HG02981 (cell line): ENCODE data around the gene PSEN1.

Source experiments
- ATAC-seq: cut with Tn5 transposase; IDR thresholded peaks from one replicate; pipeline ENCODE4 v1.9.1; 2021; ENCODE audit warnings: mild to moderate bottlenecking, moderate library complexity; ENCODE audit not compliant: unreplicated experiment

The PSEN1 gene

DNA sequence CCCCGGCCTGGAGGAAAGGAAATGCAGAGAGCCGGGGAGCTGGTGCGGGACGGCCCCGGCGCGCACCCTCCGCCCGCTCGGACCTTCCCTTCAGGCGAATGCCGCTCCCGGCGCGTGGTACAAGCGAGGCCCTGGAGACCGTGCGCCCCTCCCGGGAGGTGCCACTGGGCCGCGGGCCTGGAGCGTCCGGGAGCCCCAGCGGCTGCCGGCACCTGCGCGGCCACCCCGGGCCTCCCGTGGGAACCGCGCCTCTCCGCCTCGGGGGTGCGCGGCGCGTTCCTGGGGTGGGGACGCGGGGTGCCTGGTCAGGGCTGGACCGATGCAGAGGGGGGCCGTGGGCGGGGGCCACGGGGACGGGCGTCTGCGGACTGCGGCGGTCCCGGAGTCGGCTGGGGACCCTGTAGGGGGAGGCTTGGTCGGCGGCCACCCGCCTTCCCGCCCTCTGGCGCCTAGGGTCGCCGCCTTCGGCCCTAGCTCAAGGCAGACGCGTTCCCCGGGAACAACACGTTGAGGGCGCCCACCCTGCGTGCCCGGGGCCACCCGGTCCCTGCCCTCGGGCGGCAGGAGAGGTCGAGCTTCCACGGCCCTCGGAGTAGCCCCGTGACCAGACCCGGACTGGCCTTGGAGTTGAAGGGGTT is 101.6 kb downstream of the PSEN1 start:
- ATAC-seq = no peak

DNA sequence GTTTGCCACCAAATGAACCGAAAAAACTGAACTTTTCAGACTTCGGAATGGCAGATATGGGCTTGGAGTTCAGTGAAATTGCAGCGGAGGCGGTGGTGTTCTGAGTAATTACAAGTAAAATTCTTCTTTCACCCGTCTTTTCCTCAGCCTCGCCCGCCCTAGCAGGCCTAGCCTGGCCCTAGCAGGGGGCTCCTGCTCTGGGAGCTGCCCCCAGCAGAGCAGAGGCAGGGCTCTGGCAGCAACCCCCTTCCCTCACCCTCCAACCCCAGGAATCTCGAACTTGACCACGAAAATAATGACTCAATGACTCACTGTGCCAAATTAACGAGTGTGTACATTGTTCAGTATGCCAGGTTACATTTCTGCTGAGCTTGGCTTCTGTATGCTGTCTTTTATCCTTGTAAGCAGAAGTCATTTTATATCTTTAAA is 102.1 kb downstream of the PSEN1 start:
- ATAC-seq = no peak

DNA sequence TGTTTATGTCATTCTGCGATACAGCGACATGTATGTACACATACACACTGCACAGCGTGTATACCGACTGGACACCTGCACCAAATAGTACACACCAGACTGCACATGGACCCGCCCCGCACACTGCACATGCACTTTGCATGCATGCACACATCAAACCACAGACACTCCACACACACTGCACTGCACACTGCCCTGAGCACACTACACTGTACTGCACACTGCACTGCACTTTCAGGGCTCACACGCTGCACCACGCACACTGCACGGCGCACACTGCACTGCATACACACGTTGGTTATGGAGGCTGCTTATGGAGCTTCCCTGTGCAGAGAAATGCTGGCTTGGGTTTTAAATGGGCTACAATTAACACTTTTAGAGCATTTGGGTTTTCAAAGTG is 102.6 kb downstream of the PSEN1 start:
- no peak for ATAC-seq

DNA sequence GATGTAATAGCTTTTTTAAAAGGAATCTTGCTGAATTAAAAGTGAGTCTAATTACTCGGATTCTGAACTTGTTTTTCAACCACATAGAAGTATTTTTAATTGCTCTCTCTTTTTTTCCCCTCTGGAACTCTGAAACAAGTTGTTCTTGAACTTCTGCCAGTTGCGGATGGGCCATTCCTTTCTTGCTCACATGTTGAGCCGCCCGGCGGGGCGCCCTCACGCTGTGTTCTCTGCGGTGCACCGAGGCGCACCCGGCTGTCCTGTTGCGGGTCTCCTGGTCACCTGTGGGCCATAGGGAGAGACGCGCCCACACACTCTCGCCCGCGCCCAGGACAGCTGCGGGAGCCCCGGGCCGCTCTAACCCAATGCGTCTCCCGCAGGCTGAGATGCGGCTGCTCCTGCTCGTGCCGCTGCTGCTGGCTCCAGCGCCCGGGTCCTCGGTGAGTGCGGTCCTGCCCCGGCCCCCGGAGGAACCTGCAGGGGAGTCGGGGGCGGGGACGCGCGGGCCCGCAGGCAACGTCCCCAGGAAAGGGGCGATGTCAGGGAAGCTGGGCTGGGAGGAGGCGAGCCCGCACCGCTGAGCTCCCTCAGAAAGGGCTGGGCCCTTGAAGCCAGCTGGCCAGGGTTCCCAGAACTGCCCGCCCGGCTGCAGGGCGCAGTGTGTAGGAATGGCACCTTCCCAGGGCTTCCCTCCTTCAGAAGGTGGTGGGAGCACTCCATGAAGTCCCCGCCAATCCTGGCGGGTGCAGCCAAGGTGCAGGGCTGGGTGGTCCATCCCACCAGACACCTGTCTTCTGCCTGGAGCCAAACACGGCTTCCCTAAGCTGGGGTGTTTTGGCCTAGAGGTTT is 103.3 kb downstream of the PSEN1 start:
- no peak for ATAC-seq

DNA sequence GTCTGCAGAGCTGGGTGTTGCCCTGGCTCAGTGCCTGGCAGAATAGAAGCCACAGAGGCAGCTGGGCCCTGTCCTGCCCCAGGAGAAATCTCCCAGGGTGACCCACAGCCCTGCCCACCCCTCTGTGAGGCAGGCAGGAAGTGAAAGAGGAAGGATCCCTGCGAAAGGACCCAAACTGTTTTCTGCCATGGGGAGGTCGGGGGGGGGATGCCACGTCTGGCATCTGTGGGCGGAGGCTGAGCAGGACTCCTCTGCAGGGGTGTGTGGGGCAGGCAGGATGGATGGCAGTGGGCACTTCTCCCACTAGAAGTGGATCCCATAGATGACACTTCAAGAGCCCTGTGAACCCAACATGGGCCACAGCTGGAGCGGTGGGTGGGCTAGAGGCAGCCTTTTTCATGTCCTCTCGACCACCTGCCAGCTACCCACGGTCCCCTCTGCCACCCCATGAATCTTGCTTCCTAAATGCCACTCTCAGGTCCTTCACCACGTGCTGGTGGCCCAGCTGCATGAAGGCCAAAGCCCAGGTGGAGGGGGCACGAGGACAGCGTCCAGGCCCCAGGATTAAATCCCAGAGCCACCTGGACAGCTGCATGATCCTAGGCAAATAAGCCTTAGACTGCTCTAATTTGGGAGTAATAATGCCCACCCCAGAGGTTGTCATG is 104.6 kb downstream of the PSEN1 start:
- no peak for ATAC-seq

DNA sequence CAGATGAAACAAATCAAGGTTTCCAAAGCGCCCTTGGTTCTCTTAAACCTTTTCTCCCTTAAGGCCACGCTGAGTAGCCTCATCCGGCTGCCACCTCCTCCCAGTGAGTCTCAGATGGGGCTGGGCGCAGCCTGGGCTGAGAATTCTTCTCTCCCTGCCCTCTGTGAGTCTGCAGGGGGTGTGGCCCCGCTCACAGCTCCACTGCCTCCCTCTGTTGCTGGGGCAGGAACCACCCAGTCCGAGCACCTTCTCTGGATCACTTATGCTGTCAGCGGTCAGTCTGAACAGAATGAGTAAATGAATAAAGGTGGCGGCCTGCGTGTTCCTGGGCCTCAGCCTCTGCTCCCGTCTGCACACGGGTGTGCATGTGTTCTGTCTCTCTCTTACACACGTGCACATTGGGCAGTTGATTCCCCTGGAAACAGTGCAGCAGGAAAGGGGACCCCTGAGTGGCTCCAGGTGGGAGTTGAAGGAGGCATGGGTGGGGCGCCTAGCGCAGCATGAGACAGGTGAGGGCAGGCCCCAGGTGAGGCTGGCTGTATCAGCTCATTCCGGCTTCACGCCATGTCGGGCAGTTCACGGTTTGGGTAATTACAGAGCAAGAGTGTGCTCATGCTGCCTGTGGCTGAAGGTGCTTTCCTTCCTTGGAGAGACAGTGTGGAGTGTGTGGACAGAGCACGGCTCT is 105.3 kb downstream of the PSEN1 start:
- no peak for ATAC-seq

DNA sequence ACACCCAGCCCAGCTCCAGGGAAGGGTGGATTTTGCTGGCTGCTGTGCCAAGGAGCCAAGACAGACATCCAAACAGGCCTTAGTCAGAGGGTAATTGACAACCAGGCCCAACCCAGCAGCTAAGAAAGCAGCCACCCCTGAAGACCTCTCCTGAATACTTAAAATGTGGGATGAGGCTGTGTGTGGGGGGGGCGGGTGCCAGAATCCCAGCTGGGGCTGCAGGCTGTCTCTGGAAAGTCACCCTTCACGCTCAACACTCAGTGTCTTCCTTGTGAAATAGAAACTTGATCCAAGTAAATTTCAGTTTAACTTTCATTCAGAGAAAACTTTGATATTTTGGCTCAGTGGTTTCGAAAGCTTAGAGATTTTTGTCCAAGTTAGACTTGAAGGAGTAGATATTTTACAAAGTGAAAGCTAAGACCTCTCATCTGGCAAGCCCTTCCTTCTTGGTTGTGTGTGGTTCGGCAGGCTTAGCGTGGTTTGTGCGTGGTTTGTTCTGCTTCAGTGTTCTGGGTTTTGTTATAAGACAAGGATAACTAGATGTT is 106.1 kb downstream of the PSEN1 start:
- no peak for ATAC-seq

DNA sequence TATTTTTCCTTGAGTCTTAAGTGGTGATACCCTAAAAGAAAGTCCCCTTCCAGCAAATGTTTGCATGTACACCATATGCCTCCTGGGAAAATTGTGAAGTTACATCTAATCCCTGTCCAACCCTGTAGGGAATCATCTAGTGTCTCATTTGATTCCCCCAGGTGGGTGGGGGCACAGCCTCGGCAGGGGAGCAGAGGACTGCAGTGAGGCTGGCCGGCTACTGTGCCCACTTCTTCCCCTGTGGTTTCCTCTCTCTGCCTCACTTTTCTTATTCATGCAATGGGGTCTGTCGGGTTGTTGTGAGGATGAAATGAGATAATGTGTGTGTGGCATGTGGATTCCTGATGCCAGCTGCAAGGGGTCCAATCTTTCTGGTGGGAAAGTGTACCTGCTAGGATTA is 107.0 kb downstream of the PSEN1 start:
- ATAC-seq = no peak

DNA sequence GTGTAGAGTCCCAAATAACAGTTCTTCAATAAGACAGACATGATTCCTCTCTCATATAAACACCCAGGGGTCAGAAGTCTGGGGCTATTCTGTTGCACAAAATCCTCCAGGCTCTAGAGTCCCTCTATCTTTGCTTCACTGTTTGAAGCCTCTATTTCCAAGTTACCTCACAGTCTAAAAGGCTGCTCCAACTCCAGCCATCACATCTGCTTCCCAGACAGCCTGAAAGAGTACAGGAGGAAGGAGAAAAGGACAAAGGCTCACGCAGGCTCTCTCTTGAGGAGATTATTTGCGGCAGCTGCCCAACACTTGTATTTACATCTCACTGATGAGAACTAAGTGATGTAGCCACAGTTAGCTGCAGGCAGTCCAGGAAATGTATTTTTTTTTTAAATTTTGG is 107.4 kb downstream of the PSEN1 start:
- no peak for ATAC-seq

DNA sequence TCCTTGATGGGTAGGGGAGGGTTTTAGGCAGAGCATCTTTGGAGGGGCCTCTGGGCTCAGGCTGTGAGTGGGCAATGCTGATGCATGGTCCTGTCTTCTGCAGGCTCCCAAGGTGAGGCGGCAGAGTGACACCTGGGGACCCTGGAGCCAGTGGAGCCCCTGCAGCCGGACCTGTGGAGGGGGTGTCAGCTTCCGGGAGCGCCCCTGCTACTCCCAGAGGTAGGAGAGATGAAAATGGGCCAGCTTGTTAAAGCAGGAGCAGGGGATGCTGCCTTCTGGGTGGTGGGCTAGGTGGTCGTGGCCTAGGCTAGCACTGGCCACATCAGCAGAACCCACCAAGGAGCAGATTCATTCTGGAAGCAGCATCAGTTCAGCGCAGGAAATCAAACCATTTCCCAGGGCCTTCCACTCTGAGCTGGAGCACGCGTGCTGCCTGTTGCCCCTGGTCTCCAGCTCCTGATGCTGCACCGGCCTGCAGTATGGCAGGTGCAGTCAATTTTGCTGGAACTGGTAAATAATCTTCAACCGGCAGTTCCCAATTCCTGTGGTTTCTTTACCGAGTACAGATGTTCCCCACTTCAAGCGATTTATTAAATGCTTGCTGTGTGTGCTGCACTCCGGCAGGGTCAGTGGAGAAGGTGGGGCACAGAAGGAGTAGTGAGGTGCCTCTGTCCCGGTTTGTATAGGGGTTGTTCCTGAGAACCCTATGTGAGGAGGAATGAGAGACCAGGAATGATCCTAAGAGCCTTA is 108.4 kb downstream of the PSEN1 start:
- no peak for ATAC-seq

DNA sequence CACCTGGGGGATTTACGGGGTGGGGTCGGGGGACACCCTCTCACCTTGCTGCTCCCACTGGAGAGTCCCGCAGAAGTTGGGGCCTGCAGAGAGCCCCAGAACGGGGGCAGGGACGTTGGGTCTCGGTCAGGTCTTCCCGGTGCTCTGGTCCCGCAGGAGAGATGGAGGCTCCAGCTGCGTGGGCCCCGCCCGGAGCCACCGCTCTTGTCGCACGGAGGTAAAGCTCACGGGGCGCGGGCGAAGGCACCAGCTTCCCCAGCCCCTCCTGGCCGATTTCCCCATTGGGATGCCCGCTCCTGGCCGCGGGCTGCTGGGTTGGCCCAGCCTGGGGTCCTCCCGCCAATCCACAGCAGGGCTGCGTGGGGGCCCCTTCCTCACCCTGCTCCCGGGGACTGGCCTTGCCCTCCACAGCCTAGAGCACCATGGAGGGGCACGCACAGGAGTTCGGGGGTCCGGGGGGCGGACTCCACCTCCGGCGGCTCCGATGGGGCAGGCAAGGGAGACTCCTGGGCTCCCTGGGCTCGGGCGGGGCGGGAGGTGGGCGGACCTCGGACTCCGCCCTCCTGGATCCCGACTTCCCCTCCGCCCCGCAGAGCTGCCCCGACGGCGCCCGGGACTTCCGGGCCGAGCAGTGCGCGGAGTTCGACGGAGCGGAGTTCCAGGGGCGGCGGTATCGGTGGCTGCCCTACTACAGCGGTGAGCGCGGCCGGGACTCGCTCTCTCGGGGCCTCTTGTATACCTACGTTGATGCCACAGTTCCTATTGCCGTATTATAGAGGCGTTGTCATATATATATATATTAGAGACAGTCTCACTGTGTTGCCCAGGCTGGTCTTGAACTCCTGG is 109.4 kb downstream of the PSEN1 start:
- peak; percentile 46 for ATAC-seq

DNA sequence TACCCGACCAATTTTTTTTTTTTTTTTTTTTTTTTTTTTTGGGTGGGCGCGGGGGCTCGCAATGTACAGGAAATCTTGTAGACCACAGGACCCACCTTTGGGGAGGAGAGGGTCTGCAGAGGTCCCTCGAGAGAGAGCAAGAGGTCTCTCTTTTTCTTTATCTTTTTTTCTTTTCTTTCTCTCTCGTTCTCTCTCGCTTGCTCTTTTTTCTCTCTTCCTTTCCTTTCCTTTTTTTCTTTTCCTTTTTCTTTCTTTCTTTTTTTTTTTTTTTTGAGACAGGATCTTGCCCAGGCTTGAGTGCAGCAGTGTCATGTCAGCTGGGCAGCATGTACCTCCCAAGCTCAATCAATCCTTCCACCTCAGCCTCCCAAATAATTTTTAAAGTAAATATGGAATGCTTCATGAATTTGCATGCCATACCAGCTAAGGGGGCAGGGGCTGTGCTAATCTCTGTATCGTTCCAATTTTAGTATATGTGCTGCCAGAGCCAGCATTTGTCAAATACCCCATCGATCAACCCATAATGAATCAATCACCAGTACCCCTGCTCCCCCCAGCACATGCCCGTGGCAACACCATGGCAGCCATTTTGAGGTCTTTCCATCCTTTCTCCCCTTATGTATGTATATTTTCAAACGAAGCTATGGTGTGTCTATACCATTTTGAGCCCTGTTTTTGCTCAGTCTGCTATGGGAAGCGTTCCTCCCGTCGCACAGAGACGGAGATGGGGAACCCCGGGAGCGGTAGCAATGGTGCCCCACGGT is 110.3 kb downstream of the PSEN1 start:
- no peak for ATAC-seq

DNA sequence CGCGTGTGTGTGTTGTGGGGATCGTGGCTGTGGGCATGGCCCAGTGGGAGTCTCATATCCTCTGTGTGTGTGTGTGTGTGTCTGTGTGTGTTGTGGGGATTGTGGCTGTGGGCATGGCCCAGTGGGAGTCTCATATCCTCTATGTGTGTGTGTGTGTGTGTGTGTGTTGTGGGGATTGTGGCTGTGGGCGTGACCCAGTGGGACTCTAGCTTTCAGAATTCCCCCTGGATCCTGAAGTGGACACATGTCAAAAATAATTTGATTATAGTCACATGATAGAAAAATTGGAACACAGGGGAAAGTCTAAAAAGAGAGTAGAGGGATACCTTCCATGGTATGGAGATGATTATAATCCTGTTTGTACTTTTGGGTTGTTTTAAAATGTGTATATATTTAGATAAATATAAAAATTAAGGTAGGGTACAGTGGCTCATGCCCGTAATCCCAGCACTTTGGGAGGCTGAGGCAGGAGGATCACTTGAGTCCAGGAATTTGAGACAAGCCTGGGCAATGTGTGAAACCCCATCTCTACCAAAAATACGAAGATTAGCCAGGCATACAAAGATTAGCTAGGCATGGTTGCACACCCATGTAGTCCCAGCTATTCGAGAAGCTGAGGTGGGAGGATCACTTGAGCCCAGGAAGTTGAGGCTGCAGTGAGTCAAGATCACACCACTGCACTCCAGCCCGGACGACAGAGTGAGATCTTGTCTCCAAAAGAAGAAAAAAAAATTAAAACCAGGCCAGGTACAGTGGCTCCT is 112.0 kb downstream of the PSEN1 start:
- ATAC-seq = peak; percentile 49

DNA sequence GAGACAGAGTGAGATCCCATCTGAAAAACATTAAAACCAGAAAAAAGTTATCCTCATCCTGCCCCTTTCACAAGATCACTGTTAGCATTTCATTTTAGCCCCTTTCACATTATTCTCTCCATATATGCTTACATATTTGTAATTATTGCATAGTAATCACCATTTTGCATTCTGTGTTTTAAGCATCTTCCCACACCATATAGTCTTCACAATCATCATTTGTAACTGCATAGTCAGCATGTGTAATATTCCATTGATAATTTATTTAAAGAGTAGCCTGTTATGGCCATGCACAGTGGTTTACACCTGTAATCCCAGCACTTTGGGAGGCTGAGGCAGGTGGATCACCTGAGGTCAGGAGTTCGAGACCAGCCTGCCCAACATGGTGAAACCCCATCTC is 112.8 kb downstream of the PSEN1 start:
- ATAC-seq = no peak

DNA sequence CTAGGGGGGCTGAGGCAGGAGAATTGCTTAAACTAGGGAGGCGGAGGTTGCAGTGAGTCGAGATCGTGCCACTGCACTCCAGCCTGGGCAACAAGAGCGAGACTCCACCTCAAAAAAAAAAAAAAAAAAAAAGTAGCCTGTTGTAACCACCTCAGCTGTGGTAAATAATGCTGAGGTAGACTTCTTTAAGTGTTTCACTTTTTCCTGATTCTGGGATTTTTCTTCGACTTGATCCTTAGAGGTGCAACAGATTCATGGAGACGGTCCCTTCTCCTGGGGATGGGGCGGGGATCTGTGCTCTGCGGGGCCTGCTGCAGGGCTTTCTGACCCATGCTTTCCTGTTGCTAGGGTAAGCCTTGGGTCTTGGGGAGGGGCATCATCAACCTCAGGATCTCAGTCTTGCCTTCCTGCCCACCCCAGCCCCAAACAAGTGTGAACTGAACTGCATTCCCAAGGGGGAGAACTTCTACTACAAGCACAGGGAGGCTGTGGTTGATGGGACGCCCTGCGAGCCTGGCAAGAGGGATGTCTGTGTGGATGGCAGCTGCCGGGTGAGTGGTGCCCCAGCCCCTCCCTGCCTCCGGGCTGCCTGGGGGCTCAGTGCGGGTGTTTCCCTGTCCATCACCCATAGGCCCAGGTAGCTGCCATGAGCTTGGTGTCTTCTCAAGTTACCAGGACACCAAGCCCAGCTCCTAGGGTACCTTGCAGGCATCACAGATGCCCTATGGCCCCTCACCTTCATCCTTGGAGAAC is 113.4 kb downstream of the PSEN1 start:
- ATAC-seq = no peak

DNA sequence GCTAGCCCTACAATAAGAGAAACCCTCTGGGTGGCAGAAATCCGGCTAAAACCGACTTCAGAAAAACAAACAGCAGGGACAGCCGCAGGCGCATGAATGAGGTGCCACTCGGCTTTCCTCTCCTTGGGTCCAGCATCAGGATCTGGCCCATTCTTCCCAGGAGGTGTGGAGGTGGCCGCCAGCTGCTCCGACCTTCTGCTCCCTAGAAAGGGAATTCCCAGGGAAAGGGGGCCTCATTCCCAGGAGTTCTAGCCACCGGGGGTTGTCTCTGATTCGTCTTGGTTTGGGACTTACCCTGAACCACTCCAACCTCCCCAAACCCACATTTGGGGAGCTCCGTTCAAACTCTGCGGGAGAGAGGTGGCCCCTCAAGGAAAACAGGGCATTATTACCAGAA is 114.0 kb downstream of the PSEN1 start:
- no peak for ATAC-seq

DNA sequence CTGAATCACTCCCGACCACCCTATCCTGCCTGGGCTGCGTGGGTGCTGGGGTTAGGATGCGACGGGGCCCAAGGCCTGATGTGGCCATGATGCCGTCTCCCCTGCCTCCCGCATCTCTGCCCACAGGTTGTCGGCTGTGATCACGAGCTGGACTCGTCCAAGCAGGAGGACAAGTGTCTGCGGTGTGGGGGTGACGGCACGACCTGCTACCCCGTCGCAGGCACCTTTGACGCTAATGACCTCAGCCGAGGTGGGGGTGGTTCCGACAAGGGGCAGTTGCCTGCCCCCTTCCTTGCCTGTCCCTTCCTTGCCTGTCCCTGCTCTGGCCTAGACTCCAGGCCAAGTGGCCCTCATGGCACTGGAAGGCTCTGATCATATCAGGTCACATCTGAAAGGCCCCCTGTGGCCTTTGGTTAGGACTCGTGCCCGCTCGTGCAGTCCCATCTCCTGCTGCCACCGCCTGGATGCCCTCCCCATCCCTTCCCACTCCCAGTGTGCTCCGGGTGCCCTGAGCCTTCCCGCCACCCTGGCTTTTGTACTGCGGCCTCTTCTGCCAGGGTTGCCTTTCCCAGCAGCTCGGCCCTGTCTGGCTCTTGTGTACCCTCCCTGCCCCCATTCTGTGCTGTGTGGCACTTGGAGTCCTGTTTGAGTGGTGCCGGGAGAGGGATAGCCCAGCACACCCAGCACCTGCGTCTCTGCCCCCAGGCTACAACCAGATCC is 114.6 kb downstream of the PSEN1 start:
- no peak for ATAC-seq
